Peyer's patch (tissue), 4 donors: ENCODE results near the gene TASOR2. TPM values are rescaled to one million over a fixed set of nuclear protein-coding genes. Genes with fewer than 3 reads are reported as not detected.

Experiments
- DNase-seq, 3 donors: peaks; one replicate each; pipeline ENCODE4 v3.0.0-alpha.2; 2017 to 2019
- H3K27ac ChIP-seq, 4 donors: fragments of 200-600 bp; sonication (generic); one replicate each; pipeline ENCODE4 v1.5.1; 2016 to 2019
- H3K27me3 ChIP-seq, 2 donors: fragments of 200-600 bp; sonication (generic); one replicate each; pipeline ENCODE4 v1.5.1; 2019
- H3K36me3 ChIP-seq, 3 donors: fragments of 200-600 bp; sonication (generic); one replicate each; pipeline ENCODE4 v1.5.1; 2016 to 2019
- H3K4me1 ChIP-seq, 4 donors: fragments of 200-600 bp; sonication (generic); one replicate each; pipeline ENCODE4 v1.5.1; 2016 to 2019
- H3K4me3 ChIP-seq, 4 donors: fragments of 200-600 bp; sonication (generic); 1 replicate in 3 of 4; 2 replicates in 1 of 4; pipeline ENCODE4 v1.5.1; 2016 to 2019; ENCODE audit warnings: mild to moderate bottlenecking in 1 of 4
- H3K9me3 ChIP-seq, 4 donors: fragments of 200-600 bp; sonication (generic); one replicate each; pipeline ENCODE4 v1.5.1; 2016 to 2019; ENCODE audit warnings: mild to moderate bottlenecking in 1 of 4
- POLR2A ChIP-seq, 2 donors: fragments of 450-650 bp; IDR thresholded peaks; one replicate each; pipeline ENCODE4 v1.5.1; 2017; ENCODE audit warnings: antibody characterized with exemption in 2 of 2, mild to moderate bottlenecking in 2 of 2, moderate library complexity in 2 of 2
- total RNA-seq, 4 donors: library from RNA; depleted of rRNA; stranded (reverse); fragments of >200 nt; gene quantifications; one replicate each; pipeline ENCODE4 v1.1.0, GENCODE V29; 2016
- TF ChIP-seq, protein P1 (sequence below), 6 experiments: fragments of 450-650 bp in 4 of 6; fragments of 200-600 bp in 2 of 6; sonication (generic) in 1 of 6; IDR thresholded peaks; one replicate each; pipeline ENCODE4 v1.5.1; 2017 to 2019; ENCODE audit warnings: antibody characterized with exemption in 6 of 6, mild to moderate bottlenecking in 3 of 6, moderate library complexity in 1 of 6

Gene TASOR2
- total RNA-seq, 4 donors from 2014 or later, result 52.8 to 160 (median 80.7) TPM

DNA sequence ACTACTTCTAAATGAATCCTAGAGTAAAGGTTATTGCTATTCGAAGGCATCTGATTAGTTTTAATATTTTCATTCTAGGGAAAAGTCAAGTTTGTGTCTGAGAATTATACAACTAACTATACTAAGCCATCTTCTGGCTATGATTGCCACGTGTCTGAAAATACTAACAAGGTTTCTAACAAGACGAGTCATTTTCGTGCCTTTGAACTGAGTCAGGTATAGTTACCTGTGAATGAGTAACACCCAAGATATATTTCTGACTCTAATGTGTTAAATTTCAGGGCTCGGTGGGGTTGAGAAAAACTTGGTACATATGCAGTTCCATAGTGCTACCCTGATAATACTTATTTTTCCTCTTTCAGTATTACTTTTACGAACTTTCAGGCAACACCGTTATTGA lies 35.5 kb downstream of the TASOR2 start:
- TF ChIP-seq POLR2A (IDR thresholded peaks at IDR 0.05), result no peak
- TF ChIP-seq, protein P1, sequence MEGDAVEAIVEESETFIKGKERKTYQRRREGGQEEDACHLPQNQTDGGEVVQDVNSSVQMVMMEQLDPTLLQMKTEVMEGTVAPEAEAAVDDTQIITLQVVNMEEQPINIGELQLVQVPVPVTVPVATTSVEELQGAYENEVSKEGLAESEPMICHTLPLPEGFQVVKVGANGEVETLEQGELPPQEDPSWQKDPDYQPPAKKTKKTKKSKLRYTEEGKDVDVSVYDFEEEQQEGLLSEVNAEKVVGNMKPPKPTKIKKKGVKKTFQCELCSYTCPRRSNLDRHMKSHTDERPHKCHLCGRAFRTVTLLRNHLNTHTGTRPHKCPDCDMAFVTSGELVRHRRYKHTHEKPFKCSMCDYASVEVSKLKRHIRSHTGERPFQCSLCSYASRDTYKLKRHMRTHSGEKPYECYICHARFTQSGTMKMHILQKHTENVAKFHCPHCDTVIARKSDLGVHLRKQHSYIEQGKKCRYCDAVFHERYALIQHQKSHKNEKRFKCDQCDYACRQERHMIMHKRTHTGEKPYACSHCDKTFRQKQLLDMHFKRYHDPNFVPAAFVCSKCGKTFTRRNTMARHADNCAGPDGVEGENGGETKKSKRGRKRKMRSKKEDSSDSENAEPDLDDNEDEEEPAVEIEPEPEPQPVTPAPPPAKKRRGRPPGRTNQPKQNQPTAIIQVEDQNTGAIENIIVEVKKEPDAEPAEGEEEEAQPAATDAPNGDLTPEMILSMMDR (IDR thresholded peaks at IDR 0.05), result no peak
- H3K27me3 ChIP-seq, result no peaks in the 10 kb centered on the region
- DNase-seq, result no peak
- H3K36me3 ChIP-seq, result peaks cover 0 to 28% (median 0%) of the 10 kb centered on the region in 3 donors
- H3K9me3 ChIP-seq, result no peaks in the 10 kb centered on the region
- no peak overlapping the region for H3K27ac ChIP-seq
- H3K4me1 ChIP-seq, result no peaks in the 10 kb centered on the region
- no peak overlapping the region for H3K4me3 ChIP-seq

DNA sequence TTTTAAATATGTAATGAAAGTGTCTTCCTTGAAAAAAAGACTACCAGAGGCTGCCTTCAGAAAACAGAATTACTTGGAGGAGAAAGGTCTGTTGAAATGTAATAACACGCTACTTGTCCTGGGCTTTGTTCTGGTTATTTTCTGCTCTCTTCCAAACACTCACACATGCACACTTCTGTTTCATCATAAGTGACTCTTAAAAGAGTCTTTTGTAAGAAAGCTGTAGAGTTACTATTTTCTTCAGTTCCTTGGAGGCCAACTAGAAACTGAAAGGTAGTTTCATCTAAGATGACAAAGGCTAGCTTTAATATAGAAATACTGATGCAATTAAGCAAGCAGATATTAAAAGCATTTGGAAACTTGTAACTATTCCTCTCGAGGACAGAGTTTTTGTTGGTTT lies 39.1 kb downstream of the TASOR2 start:
- TF ChIP-seq, protein P1 (IDR thresholded peaks at IDR 0.05), result no peak
- TF ChIP-seq POLR2A (IDR thresholded peaks at IDR 0.05), result no peak
- H3K4me1 ChIP-seq, result no peaks in the 10 kb centered on the region
- H3K27me3 ChIP-seq, result no peaks in the 10 kb centered on the region
- no peaks in the 10 kb centered on the region for H3K9me3 ChIP-seq
- H3K4me3 ChIP-seq, result no peak overlapping the region
- no peak overlapping the region for H3K27ac ChIP-seq
- H3K36me3 ChIP-seq, result peaks cover 0 to 53% (median 0%) of the 10 kb centered on the region in 3 donors
- no peak for DNase-seq

DNA sequence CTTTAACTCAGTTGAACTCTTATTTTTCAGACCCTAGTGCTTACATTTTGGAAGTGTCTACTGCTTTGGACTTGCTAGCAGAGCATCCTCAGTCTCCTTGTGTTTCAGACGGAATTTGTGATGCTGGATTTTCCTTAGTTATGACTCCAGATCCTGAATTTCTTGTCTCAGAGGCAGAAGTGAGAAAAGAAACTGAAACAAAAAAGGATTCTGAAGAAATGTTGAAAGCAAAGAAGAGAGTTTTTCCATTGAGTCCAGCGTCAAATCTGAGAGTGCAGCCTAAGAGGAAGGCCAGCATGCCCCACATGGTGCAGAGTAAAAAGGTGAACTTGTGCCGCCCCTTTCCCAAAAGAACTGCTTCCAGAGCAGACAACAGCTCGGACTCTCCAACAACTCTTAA lies 46.1 kb downstream of the TASOR2 start:
- no peak for DNase-seq
- no peak overlapping the region for H3K4me3 ChIP-seq
- H3K9me3 ChIP-seq, result no peaks in the 10 kb centered on the region
- H3K27me3 ChIP-seq, result no peaks in the 10 kb centered on the region
- H3K27ac ChIP-seq, result no peak overlapping the region
- peaks cover 0 to 52% (median 0%) of the 10 kb centered on the region in 3 donors for H3K36me3 ChIP-seq
- no peak for TF ChIP-seq POLR2A (IDR thresholded peaks at IDR 0.05)
- TF ChIP-seq, protein P1 (IDR thresholded peaks at IDR 0.05), result no peak
- no peaks in the 10 kb centered on the region for H3K4me1 ChIP-seq

DNA sequence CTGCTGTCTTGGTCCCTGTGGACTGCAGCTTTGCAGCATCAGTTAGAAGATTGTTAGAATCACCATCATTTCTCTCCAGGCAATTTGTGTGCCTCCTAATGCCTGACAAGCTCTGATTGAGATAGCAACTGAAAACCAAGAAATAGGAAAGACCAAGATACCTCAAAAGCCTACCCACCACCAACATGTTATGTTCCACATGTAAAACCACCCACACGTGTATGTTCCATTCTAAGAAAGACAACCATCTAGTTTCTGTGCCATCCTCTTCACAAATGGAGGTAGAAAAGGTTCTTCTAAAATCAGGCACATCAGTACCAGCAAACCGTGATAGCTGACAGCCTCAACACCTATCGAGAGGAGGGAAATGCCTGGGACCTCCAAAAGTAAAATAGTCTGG lies 46.9 kb downstream of the TASOR2 start:
- H3K36me3 ChIP-seq, result peaks cover 0 to 56% (median 0%) of the 10 kb centered on the region in 3 donors
- no peaks in the 10 kb centered on the region for H3K27me3 ChIP-seq
- no peak overlapping the region for H3K4me3 ChIP-seq
- no peaks in the 10 kb centered on the region for H3K4me1 ChIP-seq
- H3K9me3 ChIP-seq, result no peaks in the 10 kb centered on the region
- TF ChIP-seq, protein P1 (IDR thresholded peaks at IDR 0.05), result no peak
- TF ChIP-seq POLR2A (IDR thresholded peaks at IDR 0.05), result no peak
- no peak overlapping the region for H3K27ac ChIP-seq
- no peak for DNase-seq

DNA sequence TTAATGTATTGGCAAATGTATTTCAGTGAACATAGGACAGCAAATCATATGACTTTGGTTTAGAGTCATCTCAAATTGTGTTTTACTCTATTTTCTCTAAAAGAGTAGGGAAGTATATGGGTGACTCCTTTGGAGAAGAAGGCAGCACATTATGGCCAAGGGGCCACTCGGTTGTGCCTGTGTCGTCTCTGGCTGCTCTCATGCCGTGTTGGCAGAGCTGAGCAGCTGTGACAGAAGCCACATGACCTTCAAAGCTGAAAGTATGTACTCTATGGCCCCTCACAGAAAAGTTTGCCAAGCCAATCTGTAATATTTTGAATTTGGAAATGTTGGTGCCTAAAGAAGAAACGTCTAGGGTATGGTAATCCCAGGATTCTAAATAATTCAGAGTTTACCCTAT lies 47.5 kb downstream of the TASOR2 start:
- no peak for TF ChIP-seq POLR2A (IDR thresholded peaks at IDR 0.05)
- TF ChIP-seq, protein P1 (IDR thresholded peaks at IDR 0.05), result no peak
- H3K36me3 ChIP-seq, result peaks cover 0 to 51% (median 0%) of the 10 kb centered on the region in 3 donors
- H3K9me3 ChIP-seq, result no peaks in the 10 kb centered on the region
- DNase-seq, result no peak
- no peaks in the 10 kb centered on the region for H3K4me1 ChIP-seq
- H3K27ac ChIP-seq, result no peak overlapping the region
- H3K27me3 ChIP-seq, result no peaks in the 10 kb centered on the region
- no peak overlapping the region for H3K4me3 ChIP-seq

Other genes starting within 250 kb of the TASOR2 start
- gene CALML5, start 185.3 kb upstream of the TASOR2 start, total RNA-seq, result not detected
- gene CALML3, start 159.9 kb upstream of the TASOR2 start, total RNA-seq, result not detected
- gene ASB13, start 18.2 kb upstream of the TASOR2 start, total RNA-seq, result 10 to 100 TPM; 28.1 to 80.9 (median 61.2) TPM
- 100 to 1,000 TPM; 182 to 326 (median 260) TPM for gene GDI2, start 128.6 kb downstream of the TASOR2 start, total RNA-seq
- gene ANKRD16, start 205.1 kb downstream of the TASOR2 start, total RNA-seq, result 10 to 100 TPM in 3 of 4 donors, 1 to 10 TPM in 1; 5.3 to 15.3 (median 11.9) TPM
- 100 to 1,000 TPM; 101 to 169 (median 138) TPM for gene FBH1, start 205.4 kb downstream of the TASOR2 start, total RNA-seq